Measurements from ENCODE around the gene EPHB1.
"Not testable (repeated sequence)": the region's sequence is repeated elsewhere in the genome, so short reads cannot be mapped to it uniquely, and the experiment has no call there.

The EPHB1 gene

DNA sequence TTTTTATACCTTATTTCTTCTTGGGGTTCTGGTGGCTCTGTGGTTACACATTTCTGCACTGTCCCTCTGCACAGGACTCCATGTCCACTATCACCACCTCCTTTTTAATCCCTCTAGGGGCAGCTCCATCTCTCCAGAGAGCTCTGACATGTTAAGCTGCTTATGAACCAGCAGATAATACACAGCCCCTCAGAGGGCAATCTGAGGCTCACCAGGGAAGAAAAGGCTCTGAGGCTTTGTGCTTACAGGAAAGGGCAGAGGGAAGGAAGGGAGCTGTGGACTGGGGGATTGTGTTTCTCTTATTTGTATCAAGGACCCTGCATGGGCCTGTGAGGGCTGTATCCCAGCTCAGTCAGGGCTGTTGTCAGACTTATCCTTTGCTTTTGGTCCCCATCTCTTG, 164.5 kb downstream of the EPHB1 start:
- DNase-seq: no peak

DNA sequence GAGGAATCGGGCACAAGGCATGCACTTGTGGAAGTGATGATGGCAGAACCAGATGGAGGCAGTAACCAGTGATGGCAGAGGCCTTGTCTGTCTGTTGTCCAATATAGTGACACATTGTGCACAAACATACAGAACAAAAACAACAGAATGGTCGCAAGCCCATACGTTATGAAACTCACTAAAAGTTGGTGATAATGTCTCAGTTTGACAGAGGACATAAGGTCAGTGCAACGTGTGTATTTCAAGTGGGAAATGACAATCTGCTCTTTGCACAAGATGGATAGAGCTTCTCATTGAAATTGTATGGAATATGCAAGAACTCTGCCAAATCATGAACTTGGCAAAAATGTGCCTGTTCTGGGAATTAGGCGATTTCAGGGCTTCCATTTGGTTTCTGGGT, 169.2 kb downstream of the EPHB1 start:
- no peak for DNase-seq

DNA sequence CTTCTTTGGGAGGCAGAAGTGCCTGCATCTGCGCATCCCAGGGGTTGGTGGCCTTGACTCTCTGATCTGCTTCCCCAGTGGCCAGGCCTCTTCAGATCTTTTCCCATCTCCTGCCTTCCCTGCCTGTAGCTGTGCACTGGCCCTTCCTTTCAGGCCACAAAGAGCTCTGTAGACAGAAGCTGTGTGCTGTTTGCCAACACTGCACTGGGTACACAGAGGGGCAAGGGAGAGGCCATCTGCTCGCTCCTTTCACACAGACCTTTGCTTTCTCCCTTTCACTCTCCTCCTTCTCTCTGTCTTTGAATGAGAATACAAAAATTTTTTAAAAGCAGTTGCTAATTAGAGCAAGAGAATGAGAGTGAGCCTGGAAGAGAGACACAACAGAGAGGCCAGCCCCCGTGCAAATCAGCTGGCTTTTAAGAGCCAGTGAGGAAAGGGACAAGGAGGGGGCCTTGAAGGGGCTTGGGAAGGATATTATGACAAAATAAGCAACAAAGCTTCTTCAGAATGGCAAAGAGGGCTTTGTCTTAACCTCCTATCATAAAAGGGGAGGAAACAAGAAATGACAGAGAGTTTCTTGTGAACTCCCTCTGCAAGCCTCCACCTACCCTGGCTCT, 170.9 kb downstream of the EPHB1 start:
- DNase-seq: no peak

DNA sequence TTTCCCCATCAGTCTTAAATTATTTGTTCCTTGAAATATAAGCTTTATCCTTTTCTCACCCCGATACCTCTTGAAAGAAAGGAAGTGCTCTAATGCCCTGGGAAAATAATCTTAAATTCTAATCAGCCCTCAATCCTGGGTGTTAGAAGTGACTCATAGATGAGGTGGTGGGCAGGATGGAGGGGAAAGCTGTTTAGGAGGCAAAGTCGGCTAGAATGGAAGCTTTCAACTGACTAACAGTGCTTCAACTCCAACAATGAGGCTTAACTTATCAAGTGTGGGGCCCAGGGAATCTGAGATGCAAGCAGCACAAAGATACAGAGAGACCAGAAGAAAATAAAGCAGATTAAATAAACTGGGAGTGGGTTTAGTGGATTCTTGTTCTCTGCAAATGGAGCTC, 175.8 kb downstream of the EPHB1 start:
- DNase-seq: no peak

DNA sequence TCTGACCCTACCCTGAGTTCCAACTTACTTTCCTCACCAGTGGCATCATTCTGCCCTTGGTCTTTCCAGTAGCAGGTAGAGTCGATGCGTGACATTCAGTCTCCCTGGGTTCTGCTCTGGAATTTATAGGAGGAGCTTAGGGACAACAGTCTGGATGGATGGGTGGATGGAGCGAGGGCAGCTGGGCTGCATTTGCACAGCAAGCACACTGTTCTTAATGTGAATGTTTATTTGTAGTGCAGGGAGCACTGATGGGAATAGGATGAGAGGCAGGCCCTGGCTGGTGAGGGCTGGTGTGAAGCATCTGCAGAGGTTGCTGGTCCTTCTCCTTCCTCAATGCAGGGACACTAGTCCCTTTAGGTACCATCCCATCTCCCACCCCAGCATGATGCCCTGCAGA, 176.2 kb downstream of the EPHB1 start:
- DNase-seq: no peak

DNA sequence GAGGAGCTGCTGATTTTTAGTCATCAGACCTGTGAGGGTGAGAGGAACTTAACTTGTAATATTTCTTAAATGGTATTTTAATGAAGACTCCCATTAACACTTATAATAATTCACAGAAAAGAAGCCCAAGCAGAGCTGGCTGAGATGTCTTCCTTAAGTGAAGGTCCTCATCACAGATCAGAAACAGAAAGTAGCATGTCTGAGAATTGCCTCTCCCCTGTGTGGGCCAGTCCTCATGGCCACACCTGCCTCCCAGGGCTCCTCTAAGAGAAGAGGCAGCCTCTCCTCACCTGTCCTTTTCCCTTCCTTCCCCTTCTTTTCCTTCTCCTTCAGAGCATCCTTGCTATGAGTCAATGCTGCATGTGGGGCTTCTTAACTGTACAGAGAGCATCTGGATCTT, 176.8 kb downstream of the EPHB1 start:
- not testable (repeated sequence) for DNase-seq

DNA sequence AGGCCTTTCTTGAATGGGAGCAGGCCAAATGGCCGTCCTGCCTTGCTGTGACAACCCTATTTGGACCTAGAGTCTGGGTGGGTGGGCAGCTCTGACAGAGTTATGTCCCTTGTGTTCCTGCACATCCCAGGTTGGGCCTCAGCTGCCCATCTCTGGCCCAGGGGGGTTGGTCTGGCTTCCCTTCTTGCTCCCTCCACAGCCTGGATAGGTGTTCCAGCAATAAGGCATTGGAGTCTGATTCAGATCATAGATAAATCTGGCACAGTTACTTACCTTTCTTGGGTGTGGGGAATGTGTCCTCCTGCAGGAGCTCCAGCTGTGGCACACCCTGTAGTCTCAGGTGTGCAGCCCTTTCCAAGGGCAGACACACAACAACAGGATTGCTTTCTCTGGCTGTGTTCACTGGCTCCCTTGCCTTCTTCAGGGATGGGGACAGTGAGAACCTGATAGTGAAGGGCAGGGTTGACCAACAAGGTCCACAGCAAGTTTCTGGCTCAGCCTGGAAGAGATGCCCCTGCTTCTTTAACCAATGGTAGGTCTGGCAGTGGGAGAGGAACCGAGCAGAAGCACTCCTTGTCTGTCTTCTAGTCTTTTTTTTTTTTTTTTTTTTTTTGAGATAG, 177.9 kb downstream of the EPHB1 start:
- no peak for DNase-seq

DNA sequence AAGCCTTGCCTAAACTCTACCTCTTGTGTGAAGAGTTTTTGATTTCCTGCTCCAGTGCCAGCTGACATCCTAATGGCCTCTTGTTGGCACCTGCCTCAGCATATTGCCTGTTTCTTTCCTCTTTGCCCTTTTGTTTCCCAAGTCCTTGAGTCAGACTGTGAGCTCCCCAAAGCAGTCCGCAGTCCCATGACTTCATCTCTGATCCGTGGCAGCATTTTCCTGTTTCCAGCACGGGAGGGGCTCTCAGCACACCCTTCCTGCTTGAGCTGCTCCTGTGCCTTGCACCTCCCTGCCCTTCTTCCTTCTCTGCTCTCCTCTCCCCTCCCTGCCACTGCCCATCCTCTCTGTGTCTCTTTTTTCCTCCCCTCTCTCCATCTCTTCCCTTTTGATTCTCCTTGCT, 179.6 kb downstream of the EPHB1 start:
- DNase-seq: no peak

DNA sequence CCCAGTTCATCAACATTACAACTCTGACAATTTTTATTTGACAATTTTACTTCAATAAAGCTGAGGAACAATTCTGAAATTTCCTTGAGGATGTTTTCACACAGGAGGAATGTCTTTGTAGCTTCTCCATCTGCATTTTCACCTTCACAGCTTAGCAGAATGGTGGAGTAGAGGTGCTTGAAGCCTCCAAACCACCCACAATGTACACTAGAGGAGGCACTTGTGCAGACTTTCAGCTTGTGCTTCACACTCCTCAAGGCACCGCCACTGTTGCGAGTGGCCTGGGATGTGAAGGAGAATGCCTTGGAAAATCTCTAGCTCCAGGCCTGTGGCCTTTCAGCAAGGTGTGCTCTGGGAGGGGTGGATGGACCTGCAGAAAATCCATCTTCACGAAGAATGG, 181.9 kb downstream of the EPHB1 start:
- no peak for DNase-seq

DNA sequence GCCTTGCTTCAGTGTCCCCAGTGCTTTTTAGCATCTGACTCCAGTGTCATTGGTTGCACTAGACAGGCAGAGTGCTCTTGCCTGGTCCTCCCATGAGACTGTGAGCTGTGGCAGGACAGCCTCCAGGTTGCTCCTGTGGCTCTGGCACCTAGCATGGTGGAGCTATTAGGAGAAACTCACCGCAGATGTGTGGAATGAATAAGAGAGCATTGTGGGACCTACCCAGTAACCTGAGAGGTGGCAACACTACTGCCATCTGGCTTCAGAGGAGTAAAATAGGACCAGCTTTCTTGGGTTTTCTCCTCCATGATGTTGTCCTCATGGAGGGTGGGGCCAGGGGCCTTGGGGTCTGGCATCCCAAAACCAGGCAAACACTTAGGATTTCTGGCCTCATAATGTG, 183.6 kb downstream of the EPHB1 start:
- no peak for DNase-seq

DNA sequence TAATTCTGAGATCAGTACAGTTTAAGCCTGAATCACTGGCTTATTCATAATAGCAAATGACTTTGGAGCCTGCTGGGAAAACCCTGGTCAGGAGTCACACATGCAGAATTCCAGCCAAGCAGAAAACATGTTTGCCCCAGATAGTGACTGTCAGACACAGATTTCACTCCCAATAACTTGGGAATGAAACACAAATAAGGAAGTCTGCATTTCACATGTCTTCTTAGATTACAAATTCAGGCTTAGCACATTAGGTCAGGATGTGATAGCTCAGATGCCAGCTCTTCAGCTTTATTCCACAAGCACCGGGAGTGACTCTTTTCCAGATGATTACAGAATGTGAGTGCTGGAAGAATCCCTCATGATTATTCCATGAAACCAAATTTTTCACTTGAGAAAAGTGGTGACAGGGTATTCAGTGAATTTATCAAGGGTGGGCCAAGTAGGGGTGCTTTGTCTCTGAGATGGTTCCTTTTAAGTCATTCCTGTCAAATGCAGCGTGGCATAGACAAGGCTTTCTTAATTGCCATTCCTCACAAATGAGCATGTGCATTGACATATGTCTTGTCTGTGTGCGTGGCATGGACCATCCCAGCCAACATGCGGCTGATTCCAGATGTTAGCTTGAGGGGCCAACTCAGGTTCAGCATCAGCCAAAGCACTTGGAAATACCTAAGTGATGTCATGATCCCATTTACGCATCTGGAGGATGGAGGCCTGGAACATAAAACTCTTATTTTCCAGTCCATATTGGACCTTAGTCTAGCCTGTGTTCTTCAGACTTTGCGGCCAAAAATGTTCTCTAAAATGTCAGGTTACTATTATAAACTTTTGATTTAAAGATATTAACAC, 191.0 kb downstream of the EPHB1 start:
- no peak for DNase-seq

DNA sequence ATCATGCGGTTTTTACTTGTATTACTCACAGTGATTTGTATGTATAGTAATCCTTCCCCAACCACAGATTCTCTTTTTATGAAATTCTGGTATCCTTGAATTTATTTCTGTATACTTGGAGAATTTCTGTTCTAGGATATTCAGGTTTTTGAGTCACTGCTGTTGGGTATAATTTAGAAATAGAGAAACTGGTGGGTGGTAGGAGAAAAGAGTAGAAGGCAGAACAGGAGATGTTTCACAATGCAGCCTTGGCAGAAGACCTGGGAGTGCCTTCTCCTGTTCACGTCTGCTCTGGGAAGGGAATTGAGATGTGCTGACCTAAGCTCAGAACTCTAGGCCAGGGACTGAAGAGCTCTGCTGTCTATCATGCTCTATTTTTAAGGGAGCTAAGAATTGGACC, 193.6 kb downstream of the EPHB1 start:
- no peak for DNase-seq

DNA sequence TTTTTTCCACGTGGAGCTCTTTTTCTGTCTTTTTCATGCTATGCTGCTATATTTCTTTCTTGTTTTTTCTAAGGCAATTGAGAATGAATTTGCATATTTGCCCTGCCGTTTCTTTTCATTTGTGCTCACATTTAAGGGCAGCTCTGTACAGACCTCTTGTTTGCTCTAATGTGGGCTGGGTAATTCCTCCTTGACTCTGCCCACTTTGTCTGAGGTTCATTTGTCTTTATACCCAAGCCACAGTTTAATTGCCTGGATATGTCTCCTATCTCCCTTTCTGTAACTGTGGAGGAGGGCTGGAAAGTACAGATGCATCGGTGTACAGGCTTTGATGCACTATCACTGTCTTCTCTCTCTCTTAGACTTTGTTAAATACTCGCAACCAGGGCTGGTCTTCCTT, 195.9 kb downstream of the EPHB1 start:
- no peak for DNase-seq

DNA sequence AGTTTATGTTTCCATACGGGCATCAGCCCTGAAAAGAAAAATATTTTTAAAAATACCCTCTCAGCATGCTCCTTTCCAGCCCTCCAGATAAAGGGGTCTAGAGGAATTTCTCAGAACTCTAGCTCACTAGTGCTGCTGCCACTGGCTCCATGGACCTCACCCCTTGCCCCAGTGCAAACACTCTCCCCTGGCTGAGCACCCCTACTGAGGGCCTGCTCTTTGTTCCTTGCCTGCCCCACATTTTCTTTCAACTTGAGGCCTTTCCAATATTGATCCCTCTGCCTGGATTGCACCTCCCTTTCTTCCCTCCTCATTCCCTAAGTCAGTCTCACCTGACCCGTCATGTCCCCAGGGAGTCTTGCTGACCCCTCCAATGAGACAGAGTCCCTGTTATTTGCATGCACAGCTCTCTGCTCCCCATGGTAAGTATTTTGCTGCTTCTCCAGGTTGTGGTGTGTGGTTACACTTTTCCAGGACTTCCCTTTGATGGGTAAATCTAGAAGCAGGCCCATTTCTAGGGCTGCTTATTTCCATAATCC, 196.5 kb downstream of the EPHB1 start:
- DNase-seq: no peak

DNA sequence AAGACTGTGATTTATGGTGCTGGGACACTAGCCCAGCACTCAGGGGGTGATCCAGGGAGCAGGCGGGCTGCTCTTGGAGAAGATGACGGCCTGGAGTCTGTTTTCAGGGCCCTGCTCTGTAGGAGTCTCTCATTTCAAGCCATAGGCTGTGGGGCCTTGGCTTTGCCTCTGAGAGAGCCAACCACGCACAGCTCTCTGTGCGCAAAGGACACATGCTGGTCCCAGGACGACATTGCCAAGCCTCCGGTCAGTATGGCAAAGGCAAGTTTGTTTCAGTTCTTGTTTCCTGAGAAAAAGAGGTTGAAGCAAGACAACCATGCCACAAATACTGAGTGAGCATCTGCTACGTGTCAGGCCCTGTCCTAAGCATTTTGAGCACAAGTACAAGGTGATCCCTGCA, 197.1 kb downstream of the EPHB1 start:
- no peak for DNase-seq

DNA sequence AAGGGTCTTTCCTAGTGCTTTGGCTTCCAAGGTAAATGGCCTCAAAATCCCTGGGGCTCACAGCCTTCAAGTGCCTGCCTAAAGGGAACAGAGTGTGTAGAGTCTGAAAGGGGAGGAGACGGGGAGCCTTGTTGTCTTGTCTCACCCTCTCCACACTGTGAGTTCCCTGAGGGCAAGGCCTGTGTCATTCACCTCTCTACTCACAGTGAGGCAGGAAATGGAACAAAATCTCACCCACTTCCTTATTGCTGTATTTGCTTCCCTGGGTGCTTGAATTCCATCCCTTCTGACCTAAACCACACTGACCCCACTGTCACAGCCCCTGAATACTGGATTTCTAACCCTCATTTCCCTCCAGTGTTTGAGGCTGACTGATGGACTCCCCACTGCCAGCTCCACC, 197.5 kb downstream of the EPHB1 start:
- DNase-seq: no peak

DNA sequence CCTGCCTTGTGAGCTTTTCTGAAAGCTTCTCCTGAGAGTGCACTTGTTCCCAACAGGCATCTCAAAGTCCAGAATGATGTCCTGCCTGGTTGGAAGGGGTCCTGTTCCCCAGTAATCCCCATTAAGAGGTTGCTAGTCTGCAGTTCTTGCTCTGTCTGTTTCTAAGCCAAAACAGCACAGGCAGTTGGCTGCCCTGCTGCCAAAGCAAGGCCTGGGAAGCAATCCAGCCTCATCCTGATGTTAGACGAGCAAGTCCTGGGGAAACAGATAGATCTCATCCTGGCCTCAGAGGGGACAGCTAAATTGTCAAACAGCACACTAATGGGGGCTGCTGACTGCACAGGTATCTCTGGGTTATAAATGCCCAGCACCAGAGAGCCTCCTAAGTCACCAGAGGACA, 198.0 kb downstream of the EPHB1 start:
- no peak for DNase-seq

DNA sequence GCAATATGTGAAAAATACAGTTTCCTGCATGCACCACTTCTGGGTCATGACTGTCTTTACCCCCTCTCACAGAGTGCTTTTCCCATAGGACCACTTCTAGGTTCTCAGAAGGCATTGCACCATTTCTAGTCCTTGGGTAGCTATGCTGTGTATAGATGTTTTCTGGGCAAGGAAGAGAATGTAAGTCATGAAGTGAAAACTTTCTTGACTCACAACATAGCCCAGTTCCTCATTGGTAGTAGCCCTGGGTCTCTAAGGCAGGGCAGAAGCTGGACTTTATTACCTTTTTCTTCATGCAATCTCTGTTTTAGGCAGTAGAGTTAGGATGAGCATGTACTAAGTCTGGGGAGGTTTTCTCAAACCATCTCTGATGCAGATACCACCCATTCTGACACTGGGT, 203.1 kb downstream of the EPHB1 start:
- no peak for DNase-seq

DNA sequence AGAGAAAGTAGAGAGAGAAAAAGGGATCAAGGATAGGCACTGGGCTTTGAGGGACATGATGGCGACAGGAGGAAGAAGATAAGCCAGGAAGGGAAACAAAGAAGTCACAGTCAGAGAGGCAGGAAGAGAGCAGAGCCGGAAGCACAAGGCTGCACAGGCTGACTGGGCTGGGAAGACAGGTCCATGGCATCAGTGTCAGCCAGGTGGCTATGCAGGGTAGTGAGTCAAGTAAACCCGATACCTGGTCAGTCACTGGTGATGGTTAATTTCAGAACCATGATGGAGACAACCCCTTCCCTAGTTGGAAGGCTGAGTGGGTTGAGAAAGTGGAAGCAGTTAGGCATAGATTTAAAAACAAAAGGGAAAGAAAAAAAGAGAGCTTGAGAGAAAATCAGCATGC, 203.8 kb downstream of the EPHB1 start:
- DNase-seq: no peak

DNA sequence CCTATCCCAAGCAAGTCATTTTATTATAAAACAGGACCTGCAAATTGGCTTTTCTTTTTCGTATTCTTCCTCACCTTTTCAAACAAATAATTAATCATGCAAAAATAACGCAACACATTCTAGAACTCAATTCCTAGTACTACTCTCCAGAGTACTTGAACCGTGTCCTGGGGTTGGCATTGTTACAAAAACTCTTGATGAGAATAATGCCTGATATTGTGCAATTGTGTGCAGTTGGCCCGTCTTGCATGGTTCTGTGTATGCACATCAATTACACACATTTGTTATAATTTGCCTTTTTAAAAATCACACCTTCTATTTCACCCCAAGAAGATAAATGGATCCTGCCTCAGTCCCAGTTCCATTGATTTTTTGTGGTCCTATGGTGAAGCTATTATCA, 205.4 kb downstream of the EPHB1 start:
- no peak for DNase-seq

DNA sequence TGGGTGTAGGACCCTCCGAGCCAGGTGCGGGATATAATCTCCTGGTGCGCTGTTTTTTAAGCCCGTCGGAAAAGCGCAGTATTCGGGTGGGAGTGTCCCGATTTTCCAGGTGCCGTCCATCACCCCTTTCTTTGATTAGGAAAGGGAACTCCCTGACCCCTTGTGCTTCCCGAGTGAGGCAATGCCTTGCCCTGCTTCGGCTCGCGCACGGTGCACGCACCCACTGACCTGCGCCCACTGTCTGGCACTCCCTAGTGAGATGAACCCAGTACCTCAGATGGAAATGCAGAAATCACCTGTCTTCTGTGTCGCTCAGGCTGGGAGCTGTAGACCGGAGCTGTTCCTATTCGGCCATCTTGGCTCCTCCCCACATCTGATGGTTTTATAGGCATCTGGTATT, 210.6 kb downstream of the EPHB1 start:
- DNase-seq: not testable (repeated sequence)

DNA sequence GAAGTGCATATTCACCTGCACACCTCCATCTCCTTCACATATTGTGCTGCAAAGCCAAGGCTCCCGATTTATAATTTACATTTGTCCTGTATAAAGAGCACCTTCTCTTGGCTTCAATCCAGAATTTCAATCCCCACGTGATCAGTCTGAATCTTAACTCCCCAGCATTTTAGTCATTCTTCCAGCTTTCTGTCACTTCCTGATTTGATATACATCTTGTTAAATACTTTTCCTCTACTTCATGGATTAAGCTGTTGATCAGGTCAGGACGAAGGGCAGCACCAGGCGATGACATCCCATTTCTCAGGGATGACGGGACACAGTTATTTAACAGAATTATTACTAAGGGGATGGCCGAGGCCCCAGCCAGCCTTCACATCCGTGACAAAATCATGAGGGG, 212.5 kb downstream of the EPHB1 start:
- DNase-seq: no peak

DNA sequence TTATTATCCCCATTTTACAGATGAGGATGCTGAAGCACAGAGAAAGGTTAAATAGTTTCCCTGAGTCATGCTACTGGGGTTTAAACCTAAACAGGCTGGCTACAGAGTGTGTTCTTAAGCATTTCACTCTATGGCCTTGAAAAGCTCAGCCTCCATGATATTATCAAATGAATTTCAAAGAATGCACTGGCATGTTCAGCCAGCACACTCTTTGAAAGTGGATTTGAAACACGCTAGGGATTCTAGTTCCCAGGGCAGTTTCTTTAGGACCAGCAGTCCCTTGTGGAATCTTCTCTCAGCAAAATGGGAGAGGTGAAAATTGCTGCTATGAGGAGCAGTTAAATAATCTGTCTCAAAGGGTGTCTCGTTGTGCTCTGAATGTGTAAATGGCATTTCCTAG, 213.3 kb downstream of the EPHB1 start:
- DNase-seq: no peak

DNA sequence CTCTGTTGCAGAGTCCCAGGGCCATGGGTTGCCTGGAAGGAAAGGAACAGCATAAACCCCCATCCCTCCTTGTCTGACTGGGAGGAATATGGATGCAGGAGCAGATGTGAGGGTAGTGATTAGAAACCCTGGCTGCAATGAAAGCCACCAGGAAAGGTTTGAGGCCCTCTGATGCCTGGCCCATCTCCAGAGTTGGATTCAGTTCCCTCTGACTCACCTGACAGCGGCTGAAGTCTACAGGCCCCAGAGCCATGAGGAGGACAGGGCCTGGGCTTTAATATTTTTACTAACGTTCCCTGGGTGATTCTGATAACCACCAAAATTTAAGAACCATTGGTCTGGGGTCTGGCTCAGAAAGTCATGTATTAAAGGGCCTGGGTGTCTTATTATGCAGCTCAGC, 214.0 kb downstream of the EPHB1 start:
- no peak for DNase-seq

Data from activated CD4-positive, alpha-beta T cell treated with anti-CD3 and anti-CD28 coated beads for 48 hours (primary cell).